Putamen (tissue), 1 donor: ENCODE data around the gene CENPT.
"Not testable (repeated sequence)": the region's sequence is repeated elsewhere in the genome, so short reads cannot be mapped to it uniquely, and the experiment has no call there.

ENCODE experiments used
- DNase-seq: peaks from one replicate; pipeline ENCODE4 v3.0.0-alpha.2; 2016; ENCODE audit warnings: low spot score

The CENPT gene

GRCh38 chr16:67874372-67874771 lies 26.9 kb upstream of the CENPT start:
- no peak for DNase-seq

- no peak for DNase-seq
Measured at GRCh38 chr16:67873435-67874370, 26.2 kb upstream of the CENPT start.

- DNase-seq = peak; percentile 80
Measured at GRCh38 chr16:67872631-67873434, 25.3 kb upstream of the CENPT start, which contains the start of gene EDC4. TSS of gene EDC4 (plus strand) at chr16:67873052. CDS start at chr16:67873262, 210 bp downstream.

GRCh38 chr16:67872131-67872630 lies 24.7 kb upstream of the CENPT start:
- DNase-seq = no peak

GRCh38 chr16:67871256-67871655 lies 23.8 kb upstream of the CENPT start:
- no peak for DNase-seq

- no peak for DNase-seq
Measured at GRCh38 chr16:67869653-67870052, 22.2 kb upstream of the CENPT start.

DNA sequence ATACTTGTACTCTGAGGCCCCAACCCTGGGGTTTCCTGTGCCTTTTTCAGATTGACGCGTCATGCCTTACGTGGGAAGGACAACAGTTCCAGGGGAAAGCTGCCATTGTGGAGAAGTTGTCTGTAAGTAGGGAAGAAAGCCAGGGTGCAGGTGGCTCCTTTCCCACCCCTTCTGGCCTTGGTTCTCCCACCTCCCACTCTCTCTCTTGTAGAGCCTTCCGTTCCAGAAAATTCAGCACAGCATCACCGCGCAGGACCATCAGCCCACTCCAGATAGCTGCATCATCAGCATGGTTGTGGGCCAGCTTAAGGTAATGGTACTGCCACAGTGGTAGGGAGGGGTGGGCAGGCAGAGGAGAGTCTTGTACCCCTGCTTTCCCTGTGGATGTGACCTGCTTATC lies 20.8 kb upstream of the CENPT start:
- no peak for DNase-seq

GRCh38 chr16:67865318-67865717 lies 17.8 kb upstream of the CENPT start:
- DNase-seq = no peak

- no peak for DNase-seq
Measured at GRCh38 chr16:67864594-67864993, 17.1 kb upstream of the CENPT start.

GRCh38 chr16:67864044-67864443 lies 16.6 kb upstream of the CENPT start:
- DNase-seq = not testable (repeated sequence)

- DNase-seq = no peak
Measured at GRCh38 chr16:67862623-67863583, 15.4 kb upstream of the CENPT start.

DNA sequence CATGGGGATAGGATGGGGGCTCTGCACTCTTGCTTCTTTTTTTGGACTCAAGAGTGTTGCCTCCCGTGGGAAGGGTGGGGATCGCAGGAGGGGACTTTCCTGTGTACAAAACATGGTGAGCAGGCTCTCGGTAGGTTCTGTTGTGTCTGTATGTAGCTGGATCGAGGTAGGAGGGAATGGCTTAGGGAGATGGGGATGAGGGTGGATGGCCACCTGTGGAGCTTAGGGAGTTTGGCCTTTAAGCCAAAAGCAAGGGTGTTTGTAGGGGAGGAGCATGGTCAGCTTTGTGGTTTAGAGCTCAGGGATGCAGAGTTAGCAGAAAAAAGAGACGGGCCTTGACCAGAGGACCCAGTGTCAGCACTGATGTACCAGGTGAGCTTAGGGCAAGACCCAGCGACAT lies 14.4 kb upstream of the CENPT start:
- no peak for DNase-seq

- DNase-seq = no peak
Measured at GRCh38 chr16:67860589-67861398, 13.3 kb upstream of the CENPT start.

DNA sequence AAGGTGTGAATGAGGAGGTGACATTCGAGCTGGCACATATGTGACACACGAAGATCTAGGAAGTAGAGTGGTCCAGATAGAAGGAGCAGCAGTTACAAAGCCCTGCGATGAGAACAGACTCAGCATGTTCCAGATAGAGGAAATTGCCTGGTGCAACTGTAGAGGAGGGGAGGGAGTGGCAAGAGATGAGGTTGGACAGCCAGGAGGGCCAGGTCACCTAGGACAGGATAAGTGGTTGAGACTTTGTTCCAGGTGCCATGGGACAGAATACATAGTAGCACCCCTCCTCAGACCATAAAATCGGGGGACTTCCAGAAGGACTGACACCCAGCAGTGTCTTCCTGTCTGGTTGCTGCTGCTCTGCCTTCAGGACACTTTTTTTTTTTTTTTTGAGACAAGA lies 11.0 kb upstream of the CENPT start:
- no peak for DNase-seq

GRCh38 chr16:67857547-67858233 lies 10.2 kb upstream of the CENPT start:
- no peak for DNase-seq

GRCh38 chr16:67856927-67857546 lies 9.5 kb upstream of the CENPT start:
- DNase-seq = no peak

GRCh38 chr16:67855789-67856188 lies 8.3 kb upstream of the CENPT start:
- no peak for DNase-seq

DNA sequence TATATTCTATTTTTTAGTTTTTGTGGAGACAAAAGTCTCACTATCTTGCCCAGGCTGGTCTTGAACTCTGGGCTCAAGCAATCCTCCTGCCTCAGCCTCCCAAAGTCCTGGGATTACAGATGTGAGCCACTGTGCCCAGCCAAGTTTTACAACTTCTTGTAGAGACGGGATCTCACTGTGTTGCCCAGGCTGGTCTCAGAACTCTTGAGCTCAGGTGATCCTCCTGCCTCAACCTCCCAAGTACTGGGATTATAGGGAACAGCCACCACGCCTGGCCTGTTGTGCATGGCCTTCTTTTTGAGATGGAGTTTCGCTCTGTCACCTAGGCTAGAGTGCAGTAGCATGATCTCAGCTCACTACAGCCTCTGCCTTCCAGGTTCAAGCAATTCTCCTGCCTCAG lies 6.2 kb upstream of the CENPT start:
- no peak for DNase-seq

DNA sequence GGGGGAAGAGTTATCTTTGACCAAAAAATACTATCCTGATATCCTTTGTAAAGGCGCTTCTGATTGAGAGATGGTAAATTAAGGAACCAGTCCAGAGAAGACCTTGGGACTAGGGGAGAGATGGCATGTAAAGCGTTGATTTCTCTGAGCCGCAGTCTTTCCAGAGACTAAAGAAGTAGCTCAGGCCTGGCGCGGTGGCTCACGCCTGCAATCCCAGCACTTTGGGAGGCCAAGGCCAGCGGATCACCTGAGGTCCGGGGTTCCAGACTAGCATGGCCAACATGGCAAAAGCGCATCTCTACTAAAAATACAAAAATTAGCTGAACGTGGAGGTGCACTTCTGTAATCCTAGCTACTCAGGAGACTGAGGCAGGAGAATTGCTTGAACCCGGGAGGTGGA lies 625 bp upstream of the CENPT start:
- DNase-seq = no peak
